DMS79 (cell line): ENCODE data around the gene TACC2.

Experiments
- DNase-seq: peaks from one replicate; lab custom pipeline; 2025; lab: John Stamatoyannopoulos, UW

The TACC2 gene

DNA sequence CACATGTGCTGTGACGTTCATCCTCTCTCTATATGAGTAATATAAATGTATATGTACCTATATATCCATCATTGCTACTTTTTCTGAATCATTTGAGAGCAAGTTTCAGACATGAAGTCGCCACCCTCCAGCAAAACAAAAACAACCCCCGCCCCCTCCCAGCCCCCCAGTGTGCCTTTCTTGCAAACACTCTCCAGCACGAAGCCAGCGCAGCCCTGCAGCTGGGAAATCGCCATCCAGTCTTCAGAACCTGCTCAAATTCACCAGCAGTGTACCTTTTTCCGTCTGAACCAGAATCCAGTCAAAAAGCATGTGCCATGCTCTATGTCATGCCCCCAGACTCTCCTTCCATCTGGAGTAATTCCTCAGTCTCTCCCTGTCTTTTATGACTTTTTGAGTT lies 135.8 kb downstream of the TACC2 start:
- DNase-seq: no peak

- DNase-seq: no peak
Observed at GRCh38 chr10:122126763-122127659, 138.0 kb downstream of the TACC2 start.

DNA sequence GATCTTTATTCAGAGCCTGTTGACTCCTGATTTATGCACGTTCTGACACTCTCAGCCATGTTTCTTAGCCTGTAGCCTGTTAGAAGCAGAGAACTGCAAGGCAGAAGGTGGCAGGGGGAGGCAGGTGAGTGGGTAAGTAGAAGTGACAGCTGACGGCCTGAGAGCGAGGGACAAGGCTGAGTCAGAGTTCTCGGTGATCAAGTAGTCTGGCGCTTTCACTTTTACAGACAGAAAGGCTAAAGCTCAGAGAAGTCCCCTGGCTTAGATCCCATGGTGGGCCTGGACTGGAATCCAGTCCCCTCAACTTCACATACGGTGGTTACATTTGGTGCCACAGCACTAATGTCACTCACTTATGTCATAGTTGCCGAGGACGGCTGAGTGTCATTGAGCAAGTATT lies 139.0 kb downstream of the TACC2 start:
- no peak for DNase-seq

- no peak for DNase-seq
Observed at GRCh38 chr10:122128357-122128756, 139.4 kb downstream of the TACC2 start.

DNA sequence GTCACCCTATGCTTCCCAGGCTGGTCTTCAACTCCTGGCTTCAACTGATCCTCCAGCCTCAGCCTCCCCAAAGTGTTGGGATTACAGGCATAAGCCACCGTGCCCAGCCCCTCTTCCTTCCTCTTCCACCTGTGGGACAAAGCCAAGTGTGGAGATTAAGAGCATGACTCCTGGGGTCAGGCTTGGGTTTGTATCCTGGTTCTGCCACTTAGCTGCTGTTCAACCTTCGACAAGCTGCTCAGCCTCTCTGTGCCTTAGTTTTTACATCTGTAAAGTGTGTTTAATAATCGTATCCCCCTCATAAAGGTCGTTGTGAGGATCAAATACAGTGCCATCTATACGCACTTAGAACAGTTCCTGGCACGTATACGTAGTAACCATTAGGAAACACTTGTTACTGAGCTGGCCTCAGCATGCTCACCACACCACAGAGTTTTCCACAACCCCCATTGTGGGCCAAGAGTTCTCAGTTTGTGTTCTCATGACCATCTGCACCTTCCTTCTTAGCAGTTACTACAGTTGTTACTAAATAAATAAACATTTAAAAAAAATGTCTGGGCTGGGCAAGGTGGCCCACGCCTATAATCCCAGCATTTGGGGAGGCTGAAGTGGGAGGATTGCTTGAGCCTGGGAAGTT lies 141.6 kb downstream of the TACC2 start:
- no peak for DNase-seq

GRCh38 chr10:122132331-122132755 lies 143.4 kb downstream of the TACC2 start:
- no peak for DNase-seq

DNA sequence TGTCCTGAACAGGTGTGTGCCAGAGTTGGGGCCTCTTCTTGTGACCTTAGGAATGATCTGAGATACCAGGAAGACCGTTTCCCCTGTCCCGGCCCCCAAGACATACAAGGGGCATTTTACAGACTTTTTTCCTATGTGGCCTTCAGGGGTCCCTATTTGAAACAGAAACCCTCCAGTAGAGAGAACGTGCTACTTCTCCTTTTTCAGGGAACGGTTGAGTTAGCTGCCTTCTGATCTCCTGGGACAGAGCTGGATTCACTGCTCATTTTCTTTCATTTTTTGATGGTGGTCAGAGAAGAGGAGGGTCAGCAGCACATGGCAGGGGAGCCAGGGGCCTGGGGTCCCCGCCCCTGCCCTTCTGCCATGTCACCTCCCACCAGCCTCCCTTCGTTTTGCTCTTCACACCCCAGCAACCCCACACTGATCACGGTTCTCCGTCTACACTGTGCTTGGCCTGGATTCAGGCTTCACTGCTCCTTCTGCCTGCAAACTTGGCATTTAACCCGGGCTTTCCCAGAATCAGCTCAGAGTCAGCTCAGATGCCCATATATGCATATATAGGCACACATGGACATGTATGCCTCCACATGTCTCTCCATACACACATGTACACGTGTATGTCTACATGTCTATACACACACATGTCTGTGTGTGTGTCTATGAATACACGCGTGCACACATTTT lies 144.1 kb downstream of the TACC2 start:
- no peak for DNase-seq

GRCh38 chr10:122135251-122136025 lies 146.5 kb downstream of the TACC2 start:
- no peak for DNase-seq

DNA sequence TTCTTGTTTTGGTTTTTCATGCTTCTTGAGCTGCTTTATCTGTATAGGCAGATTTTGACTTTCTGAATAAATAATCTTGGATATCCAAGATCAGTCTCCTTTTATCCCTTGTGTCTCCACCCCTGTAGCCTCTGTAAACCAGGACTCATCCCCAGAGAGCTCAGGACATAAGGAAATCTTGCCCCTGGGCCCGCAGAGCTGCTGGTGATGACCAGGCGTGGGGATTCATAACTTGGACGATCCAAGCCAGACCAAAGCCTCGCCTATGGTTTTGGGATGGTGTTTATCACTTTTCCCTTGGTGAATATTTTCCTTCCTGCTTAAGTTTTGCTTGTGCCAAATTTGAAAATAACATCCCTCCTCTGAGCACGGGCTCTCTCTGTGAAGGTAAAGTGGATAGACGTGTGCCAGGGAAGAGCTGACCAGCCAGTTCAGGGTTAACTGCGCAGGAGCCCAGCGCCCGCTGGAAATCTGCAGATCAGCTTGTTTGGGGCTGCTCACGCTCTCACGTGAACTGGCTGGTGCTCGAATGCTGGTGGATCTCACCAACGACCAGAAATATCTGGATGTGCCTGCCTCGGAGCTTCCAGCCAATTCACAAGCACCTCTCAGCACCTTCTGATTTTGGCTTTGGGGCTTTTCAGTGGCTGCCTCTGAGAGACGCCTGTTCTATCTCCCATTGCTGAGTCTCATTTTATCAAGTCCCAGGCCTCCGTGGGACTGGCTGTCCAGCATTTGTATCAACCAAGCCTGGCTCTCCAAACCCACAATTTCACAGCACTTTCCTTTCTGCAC lies 150.1 kb downstream of the TACC2 start:
- peak; percentile 30 for DNase-seq

- DNase-seq: no peak
Observed at GRCh38 chr10:122139627-122140170, 150.7 kb downstream of the TACC2 start.

DNA sequence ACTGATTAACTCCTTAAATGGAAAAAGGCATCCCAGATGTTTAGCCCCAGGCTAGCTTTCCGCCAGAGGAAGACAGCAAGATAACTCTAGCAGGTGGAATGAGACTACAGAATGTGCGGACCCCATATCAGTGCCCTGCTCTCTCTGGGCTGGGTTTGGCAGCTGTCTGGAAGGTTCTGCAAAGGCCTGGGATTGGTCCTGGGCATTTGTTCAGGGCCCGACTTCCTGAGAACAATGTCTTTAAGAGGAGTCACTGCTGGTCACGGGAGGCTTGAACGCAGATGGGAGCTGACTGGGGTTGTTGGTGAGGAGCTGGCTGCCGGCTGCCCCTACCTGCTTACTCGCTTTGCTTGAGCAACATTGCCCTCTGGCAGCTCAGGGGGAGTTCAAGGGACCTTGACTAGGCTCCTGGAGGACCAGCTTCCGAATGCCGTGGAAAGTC lies 151.5 kb downstream of the TACC2 start:
- DNase-seq: no peak

GRCh38 chr10:122140941-122141623 lies 152.1 kb downstream of the TACC2 start:
- DNase-seq: no peak

DNA sequence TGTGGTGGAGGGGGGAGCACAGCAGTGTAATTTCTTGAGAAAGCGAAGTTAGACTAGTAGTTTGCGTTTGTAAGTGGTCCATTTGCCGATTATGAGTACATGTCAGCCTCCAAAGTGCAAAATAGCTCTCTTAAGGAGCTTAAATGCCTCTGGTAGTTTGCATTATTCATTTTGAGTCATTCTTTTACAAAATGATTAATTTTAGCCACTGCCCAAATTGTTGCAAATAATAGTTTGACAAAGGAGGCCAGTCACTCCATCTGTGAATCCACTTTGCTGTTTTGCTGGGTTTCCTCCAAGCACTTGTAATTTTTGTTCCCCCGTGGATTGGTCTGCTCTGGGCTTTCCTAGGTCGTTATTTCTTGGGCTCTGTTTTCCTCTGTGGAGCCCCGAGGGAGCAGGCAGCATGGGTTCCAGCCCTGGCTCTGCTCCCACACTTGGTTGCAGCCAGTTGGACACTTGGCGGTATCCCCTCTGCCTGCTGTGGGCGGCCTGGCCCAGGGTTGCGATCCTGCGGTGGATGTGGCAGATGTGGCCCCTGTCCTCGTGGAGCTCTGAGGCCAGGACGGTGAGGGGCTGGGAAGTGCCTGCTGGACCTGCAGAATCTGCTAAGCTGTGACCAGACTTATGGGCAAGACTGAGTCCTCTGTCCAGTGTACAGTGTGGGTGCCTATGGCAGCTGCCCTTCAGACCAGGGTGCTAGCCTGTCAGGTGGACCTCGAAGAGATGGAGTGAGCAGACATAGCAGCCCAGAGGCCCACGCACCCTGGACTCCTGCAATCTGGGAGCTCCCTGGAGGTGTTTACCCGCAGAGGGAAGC lies 153.1 kb downstream of the TACC2 start:
- no peak for DNase-seq

DNA sequence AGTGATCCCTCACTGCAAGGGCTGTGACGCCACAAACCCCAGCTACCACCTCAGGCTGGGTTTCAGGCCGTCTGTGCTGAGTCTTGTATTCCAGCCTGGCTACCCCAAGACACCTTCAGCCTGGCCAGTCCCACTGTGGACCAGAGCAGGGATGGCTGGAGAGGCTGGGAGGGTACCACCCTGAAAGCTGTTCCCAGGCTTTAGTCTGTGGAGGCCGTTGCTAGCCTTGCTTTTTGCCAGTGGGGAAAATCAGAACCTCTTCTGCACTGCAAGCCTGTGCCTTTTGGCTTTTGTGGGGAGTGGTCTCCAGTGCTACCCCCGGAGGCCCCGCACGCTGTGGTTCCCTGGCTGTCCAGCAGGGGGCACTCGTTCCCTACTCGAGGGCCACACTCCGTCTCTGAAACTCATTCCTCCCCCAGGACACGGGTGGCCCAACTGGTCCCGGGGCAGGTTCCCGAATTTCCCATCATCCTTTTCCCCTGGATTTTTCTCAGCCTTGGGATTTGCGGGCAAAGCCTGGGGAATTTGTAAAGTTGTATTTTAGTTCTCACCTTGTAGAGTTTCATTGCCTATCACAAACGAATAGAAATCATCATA lies 153.8 kb downstream of the TACC2 start:
- no peak for DNase-seq

GRCh38 chr10:122143238-122143841 lies 154.4 kb downstream of the TACC2 start:
- peak; percentile 66 for DNase-seq

DNA sequence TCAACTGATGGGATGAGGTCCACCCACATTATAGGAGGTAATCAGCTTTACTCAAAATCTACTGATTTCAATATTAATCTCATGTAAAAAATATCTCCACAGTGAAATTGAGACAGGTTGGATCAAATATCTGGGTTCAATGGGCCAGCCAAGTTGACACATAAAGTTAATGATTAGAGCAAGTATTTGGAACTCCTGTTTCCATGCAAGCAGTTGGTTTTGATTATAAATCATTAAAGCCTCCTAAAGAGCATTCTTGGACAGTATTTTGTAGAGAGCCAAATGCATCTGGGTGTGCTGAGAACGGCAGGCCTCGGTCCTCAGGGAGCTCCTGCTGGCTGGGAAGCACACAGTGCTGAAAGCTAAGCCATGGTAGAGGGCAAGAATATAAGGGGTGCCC lies 155.2 kb downstream of the TACC2 start:
- DNase-seq: no peak

- no peak for DNase-seq
Observed at GRCh38 chr10:122145113-122145512, 156.2 kb downstream of the TACC2 start.

- peak; percentile 69 for DNase-seq
Observed at GRCh38 chr10:122147663-122148062, 158.7 kb downstream of the TACC2 start.
